Mesodermal cell (in vitro differentiated cells): ENCODE data around the gene CCT7.

ENCODE experiments used
- H3K27ac ChIP-seq: 2 replicates; pipeline ENCODE4 v1.7.0; 2013; ENCODE audit warnings: mild to moderate bottlenecking, low read depth, low read length, moderate library complexity; ENCODE audit not compliant: severe bottlenecking
- H3K36me3 ChIP-seq: 2 replicates; pipeline ENCODE4 v1.7.1; 2013; ENCODE audit warnings: mild to moderate bottlenecking, low read length, moderate library complexity; ENCODE audit not compliant: control insufficient read depth, insufficient read depth
- H3K4me1 ChIP-seq: one replicate; pipeline ENCODE4 v1.7.1; 2013; ENCODE audit warnings: mild to moderate bottlenecking, low read length; ENCODE audit not compliant: insufficient read depth, control insufficient read depth, poor library complexity, severe bottlenecking
- H3K4me3 ChIP-seq: 2 replicates; pipeline ENCODE4 v1.7.0; 2013; ENCODE audit warnings: low read length, control low read depth, mild to moderate bottlenecking; ENCODE audit not compliant: insufficient read depth, poor library complexity, severe bottlenecking; ENCODE audit errors: extremely low read depth
- H3K9me3 ChIP-seq: 2 replicates; pipeline ENCODE4 v1.7.1; 2013; ENCODE audit warnings: mild to moderate bottlenecking, low read length, moderate library complexity; ENCODE audit not compliant: control insufficient read depth
- WGBS, 2 experiments: methylation state at CpG; one replicate each; pipeline ENCODE4 v1.1.5; 2013; ENCODE audit warnings: missing lambda C conversion rate in 2 of 2; ENCODE audit not compliant: insufficient coverage in 2 of 2; 5-methylcytosine and 5-hydroxymethylcytosine counted together

CCT7 gene

DNA sequence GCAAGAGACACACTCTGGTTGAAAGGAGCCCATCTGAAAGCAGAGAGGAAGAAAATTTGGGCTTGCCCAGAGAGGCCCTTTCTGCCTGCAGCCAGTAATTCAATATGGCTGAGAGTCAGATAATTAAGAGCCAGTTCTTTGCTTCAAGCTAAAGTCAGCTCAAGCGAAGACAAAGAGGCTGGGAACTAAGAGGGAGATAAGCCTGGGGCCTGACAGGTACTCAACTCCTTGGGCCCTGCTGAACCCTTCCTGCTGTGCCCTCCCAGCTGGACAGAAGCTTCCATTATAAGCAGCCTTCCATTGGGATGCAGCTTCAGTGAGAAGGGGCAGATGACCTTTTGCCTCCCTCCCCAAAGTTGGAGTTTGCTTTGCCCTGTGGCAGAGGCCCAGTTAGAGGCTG, 38.2 kb downstream of the CCT7 start:
- Histone ChIP-seq H3K9me3 (no peaks in the 10 kb centered on the region), H3K27ac (no peak overlapping the region), H3K4me3 (no peak overlapping the region), H3K4me1 (no peaks in the 10 kb centered on the region), H3K36me3 (no peaks in the 10 kb centered on the region)
- WGBS, 2 experiments, result 71 to 100% methylated on average over 1 of the region's 1 CpG

DNA sequence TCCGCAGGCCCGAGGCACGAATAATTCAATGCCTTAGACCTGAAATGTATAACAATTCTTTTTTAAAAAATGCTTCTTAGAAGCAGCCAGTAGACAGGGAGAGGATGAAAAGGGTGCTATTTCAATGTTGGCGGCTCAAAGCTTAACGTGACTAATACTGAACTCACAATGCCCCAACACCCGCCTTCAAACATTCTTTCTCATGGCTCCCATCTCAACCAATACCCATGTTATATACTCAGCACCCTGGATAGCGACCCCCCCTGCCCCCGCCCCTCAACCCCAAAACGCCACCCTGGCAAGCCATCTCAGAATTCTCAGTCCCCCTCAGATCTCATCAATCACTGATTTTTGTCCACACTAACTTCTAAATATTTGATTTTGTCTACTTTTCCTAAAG, 45.7 kb downstream of the CCT7 start:
- 56 to 57% methylated on average over 4 to 7 of the region's 9 CpGs for WGBS, 2 experiments
- H3K4me3 ChIP-seq, result no peak overlapping the region
- no peaks in the 10 kb centered on the region for H3K9me3 ChIP-seq
- no peak overlapping the region for H3K27ac ChIP-seq
- H3K36me3 ChIP-seq, result no peaks in the 10 kb centered on the region
- H3K4me1 ChIP-seq, result no peaks in the 10 kb centered on the region

DNA sequence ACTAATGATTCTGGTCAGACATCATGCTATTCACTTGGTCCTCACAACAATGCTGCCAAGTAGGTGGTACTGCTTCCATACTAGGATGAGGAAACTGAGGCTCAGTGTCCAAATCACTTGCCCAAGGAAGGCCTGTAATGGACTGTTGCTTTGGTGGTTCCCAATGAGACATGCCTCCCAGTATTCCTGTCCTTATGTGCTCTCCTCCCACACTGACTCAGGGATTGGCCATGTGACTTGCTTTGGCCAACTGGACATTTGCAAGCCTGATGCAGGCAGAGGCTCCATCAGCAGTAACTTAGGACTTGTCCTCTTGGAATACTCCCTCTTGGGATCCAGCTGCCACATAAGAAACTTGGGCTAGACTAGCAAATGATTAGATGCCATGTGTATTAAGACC, 47.1 kb downstream of the CCT7 start:
- no peaks in the 10 kb centered on the region for H3K9me3 ChIP-seq
- H3K4me3 ChIP-seq, result no peak overlapping the region
- no peaks in the 10 kb centered on the region for H3K36me3 ChIP-seq
- no peaks in the 10 kb centered on the region for H3K4me1 ChIP-seq
- no peak overlapping the region for H3K27ac ChIP-seq

DNA sequence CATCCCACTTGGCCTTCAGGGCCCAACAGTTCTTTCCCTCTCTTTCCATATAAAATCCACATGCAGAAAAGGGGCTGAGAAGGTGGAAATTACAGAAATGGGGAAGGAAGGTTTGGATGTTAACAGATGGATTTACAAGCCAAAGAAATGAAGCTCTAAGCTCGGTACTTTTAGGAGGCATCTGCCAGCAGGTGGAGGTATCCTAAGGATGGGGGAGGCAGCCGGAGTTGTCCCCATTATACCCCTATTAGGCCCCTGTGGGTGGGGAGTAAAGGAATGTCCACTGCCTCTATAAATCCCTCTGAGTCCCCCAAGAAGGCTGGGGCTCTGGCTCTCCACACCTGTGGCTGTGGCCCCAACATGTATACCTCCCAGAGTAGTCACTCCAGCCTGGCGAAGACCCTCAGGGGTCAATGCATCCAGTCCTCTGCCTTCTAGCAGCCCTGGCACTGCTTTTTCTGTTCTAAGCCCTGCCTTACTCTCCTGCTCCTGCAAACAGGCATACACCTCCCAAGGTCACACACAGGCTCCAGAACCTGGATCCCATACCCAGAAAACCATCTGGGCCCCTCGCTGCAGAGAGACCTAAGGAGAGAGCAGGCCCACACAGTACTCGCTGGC, 48.9 kb downstream of the CCT7 start:
- 66 to 71% methylated on average over 2 to 4 of the region's 5 CpGs for WGBS, 2 experiments
- Histone ChIP-seq H3K36me3 (no peaks in the 10 kb centered on the region), H3K4me1 (no peaks in the 10 kb centered on the region), H3K9me3 (no peaks in the 10 kb centered on the region), H3K27ac (no peak overlapping the region), H3K4me3 (peak overlapping the region; percentile 58)

DNA sequence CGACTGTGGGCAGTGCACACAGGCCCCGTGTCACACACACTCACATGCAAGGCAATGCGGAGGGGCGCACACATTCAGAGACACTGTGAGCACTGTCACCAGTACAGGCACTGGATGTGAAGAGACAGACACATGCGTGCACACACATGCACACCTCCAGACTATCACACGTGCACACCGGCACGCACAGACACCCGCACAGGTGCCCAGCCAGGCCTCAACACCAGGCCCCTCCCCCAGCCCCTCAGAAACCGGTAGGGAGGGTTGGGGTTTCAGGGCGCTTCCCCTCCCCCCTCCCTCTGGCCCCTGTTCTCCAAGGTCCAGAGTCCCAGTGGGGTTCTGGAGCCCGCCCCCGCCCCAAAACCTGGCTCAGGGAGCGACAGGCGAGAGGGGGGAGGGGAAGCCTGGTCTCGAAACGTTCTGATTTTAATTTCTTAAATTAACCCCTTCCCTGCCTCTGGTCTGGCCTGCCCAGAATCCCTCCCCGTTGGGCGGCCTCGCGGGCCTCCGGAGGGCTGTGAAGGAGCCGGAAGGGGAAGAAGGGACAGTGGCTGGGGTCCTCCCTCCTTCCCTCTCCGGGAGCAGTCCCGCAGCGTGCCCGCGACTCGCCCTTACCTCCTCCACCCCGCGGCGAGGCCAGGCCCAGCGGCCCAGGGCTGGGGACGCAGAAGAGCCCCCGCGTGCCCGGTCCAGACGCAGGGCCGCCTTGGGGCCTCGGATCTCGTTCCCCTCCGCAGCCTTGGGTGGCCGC, 49.6 kb downstream of the CCT7 start:
- no peaks in the 10 kb centered on the region for H3K9me3 ChIP-seq
- H3K27ac ChIP-seq, result no peak overlapping the region
- 17 to 34% methylated on average over 4 to 7 of the region's 43 CpGs for WGBS, 2 experiments
- H3K4me1 ChIP-seq, result no peaks in the 10 kb centered on the region
- no peaks in the 10 kb centered on the region for H3K36me3 ChIP-seq
- peak overlapping the region; percentile 58 for H3K4me3 ChIP-seq

DNA sequence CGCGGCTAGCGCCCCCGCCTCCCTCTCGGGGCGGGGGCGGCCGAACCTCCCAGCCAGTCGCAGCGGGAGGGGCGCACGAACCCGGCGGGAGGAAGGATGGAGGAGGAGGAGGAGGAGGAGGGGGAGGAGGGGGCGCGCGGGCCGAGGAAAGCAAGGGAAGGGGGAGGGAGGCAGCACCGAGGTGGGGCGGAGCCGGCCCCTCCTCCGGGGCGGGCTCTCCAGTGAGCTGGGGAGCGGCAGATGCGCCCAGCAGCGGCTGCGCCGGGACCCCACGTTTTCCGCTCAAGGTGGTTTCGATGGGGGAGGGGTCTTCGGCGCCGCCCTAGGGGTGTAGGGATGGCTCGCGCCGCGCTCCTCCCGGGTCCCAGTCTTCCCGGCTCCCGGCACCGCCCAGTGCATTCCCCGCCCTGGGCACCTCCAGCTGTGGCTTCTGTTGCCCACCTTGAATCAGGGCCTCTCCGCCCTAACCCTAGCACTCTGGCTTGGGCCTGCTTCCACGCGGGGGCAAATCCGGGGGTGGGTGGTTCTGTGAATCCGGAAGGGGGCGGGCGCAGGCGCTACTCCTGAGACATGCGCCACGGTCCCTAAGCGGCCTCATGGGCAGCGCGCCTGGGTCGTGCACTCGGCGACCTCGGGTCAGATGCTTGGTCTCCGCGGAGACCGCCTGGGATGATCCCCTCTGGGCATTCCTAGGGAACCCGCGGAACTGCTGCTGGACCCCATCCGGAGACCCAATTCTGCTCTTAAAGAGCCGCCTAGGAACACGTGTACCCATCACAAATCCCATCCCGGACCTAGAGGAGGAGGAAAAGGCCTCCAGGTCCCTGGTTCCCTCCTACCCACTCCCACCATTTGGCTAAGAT, 50.4 kb downstream of the CCT7 start, which contains the start of gene FBXO41:
Gene FBXO41 (minus strand): TSS at position 183 of the 863 bp plus-strand sequence. CDS start 14,848 bp downstream, outside the sequence.
- Histone ChIP-seq H3K4me3 (peak within 1 kb of the TSS; percentile 58), H3K27ac (no peak within 1 kb of the TSS), H3K9me3 (no peaks in the 10 kb centered on the region), H3K36me3 (no peaks in the 10 kb centered on the region), H3K4me1 (no peaks in the 10 kb centered on the region)
- WGBS, 2 experiments, result 2 to 4% methylated on average over 16 to 41 of the region's 69 CpGs

DNA sequence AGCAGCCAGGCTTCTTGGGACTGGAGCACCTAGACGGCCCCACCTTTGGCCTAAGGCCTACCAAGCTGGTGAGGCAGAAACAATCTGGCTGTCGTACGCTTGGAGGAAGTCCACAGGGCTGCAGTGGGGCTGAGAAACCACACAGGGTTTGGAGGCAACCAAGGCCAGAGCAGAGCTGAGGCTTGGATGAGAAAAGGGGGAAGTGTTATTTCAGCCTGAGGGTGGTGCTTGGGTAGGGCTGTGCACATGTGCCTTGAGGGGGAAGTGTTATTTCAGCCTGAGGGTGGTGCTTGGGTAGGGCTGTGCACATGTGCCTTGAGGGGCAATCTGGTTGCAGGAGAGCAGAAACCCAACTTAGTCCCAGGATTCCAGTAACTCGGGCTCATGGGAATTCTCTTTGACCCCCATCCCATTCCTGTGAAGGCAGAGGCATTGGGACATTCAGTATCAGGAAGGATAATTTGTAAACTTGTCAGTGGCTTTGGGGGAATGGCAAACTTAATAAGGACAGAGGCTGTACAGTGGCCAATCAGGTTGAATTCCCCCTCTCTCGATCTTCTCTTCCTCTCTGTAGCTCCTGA, 51.1 kb downstream of the CCT7 start:
- no peaks in the 10 kb centered on the region for H3K9me3 ChIP-seq
- no peak overlapping the region for H3K27ac ChIP-seq
- H3K4me3 ChIP-seq, result peak overlapping the region; percentile 58
- H3K36me3 ChIP-seq, result no peaks in the 10 kb centered on the region
- H3K4me1 ChIP-seq, result no peaks in the 10 kb centered on the region
- WGBS, 2 experiments, result 67 to 71% methylated on average over 4 to 5 of the region's 5 CpGs

DNA sequence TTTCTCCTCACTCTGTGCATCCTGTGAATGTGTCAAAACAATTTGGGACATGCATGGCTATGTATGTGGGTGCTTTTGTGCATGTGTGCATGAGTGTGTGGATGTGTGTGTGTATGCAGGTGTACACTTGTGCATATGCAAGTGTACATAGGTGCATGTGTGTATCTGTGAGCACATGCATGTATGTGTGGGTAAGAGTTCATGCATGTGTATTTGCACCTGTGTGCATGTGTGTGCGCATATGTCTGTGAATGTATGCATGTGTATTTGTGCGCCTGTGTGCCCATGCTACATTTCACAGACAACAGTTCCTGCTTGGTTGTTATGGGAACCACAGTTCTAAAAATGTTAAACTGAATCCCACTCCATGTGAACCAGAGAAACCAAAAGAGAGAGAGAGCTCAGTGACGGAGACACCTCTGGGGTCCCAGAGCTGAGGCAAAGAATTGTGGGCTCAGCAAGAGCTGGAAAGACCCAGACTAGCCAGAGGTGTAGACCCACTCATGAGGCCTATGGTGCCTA, 52.1 kb downstream of the CCT7 start:
- Histone ChIP-seq H3K4me3 (no peak overlapping the region), H3K9me3 (no peaks in the 10 kb centered on the region), H3K36me3 (no peaks in the 10 kb centered on the region), H3K27ac (no peak overlapping the region), H3K4me1 (no peaks in the 10 kb centered on the region)
- WGBS, 2 experiments, result 70 to 88% methylated on average over 1 to 3 of the region's 3 CpGs

DNA sequence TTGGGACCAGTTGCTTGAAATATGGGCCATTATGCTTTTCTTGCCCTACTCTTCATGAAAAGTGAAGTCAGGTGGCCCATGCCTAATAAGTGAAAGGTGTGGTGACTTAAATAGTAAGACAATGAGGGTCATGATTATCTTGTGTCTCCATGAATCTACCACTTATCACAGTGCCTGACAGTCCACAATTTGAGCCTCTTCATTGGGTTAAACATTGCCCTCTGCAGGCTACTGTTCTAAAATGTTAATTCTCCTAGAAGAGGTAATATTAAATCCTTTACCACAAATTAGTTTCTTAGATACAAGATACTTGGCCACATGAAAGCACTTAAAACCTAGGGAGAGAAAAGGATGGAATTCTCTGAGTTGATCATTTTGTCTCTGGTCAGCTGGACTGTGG, 55.2 kb downstream of the CCT7 start:
- H3K9me3 ChIP-seq, result no peaks in the 10 kb centered on the region
- H3K4me1 ChIP-seq, result peaks cover 5% of the 10 kb centered on the region
- no peaks in the 10 kb centered on the region for H3K36me3 ChIP-seq
- no peak overlapping the region for H3K4me3 ChIP-seq
- no peak overlapping the region for H3K27ac ChIP-seq

DNA sequence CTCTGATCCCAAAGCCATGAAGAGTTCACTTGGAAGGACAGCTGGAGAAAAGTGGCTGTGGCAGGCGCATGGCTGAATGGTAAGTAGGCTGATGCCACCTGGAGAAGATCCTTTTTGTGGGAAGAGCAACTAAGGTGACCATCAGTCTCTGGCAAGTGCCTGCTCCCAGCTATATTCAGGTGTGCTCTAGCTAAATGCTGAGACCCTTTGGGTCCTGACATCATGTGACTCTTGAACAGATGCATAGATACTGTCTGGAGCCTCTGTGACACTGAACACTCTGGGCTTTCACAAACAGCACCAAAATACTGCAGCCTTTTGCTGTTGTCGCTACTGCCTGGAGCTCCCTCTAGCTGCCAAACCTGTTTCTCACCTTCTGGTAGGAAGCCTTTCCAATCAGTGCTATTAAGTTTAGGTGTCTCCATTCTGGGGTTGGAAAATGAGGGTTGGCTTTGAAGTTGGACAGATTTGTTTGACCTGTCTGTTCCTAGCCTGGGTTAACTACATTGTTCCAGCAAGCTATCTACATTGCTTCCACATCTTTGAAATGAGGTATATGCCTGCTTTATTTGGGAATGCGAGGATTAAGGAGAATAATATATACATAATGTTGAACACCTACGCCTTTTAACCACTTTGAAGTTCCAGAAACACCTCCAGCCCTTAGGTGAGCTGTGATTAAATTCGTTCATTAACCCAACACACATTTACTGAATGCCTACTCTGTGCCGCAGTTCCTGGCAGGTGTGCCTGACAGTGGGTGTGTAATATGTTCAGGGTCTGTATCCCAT, 56.1 kb downstream of the CCT7 start:
- WGBS, 2 experiments, result 50 to 88% methylated on average over 1 to 2 of the region's 6 CpGs
- Histone ChIP-seq H3K9me3 (no peaks in the 10 kb centered on the region), H3K4me3 (no peak overlapping the region), H3K4me1 (peaks cover 5% of the 10 kb centered on the region), H3K27ac (no peak overlapping the region), H3K36me3 (no peaks in the 10 kb centered on the region)
